HepG2 (cell line): ENCODE results near the gene CD83. TPM values are rescaled to one million over a fixed set of nuclear protein-coding genes. Genes with fewer than 3 reads are reported as not detected.

Experiments
- ATAC-seq: fragments of 200-7000 bp; cut with Tn5 transposase; 3 replicates; pipeline ENCODE4 v1.9.1; 2020; ENCODE audit warnings: mild to moderate bottlenecking, moderate library complexity
- BruUV-seq: library from RNA; stranded (reverse); fragments of 400-500 nt; replicated peaks from 2 replicates; lab custom pipeline; 2021; lab: Mats Ljungman, UMichigan
- CTCF ChIA-PET: fragments of 300-600 bp; formaldehyde crosslinking; extraction: SDS; loops from one replicate; lab custom pipeline; 2021; ENCODE audit warnings: low total read pairs, inconsistent platforms, low intra/inter-chr PET ratio; lab: Yijun Ruan, JAX
- POLR2A ChIA-PET: fragments of 350-600 bp; sonication (Branson Sonifier 250); formaldehyde crosslinking; loops from one replicate; lab custom pipeline; 2020; ENCODE audit warnings: antibody characterized with exemption, inconsistent platforms; lab: Yijun Ruan, JAX
- DNase-seq: peaks from one replicate; pipeline ENCODE4 v3.0.0-alpha.2; 2015; ENCODE audit warnings: low spot score
- FAIRE-seq: peaks from 3 replicates; lab custom pipeline; 2011; peaks lifted over from hg19 to GRCh38; lab: Jason Lieb, UNC
- H2AFZ ChIP-seq: one replicate; pipeline ENCODE4 v1.6.1; 2011; ENCODE audit warnings: low read length, inconsistent platforms
- H3K27ac ChIP-seq: fragments of 300-600 bp; 3 replicates; pipeline ENCODE4 v1.8.0; 2011; ENCODE audit warnings: mixed run types, mild to moderate bottlenecking, mixed read lengths, low read length, inconsistent platforms; ENCODE audit not compliant: insufficient read depth; ENCODE audit errors: extremely low read length
- H3K27me3 ChIP-seq, 2 experiments: fragments of 200-600 bp in 1 of 2; 2 replicates in 1 of 2; 3 replicates in 1 of 2; pipeline versions ENCODE4 v1.6.0 to v1.8.0; 2011; ENCODE audit warnings: low read length in 2 of 2, mild to moderate bottlenecking in 2 of 2, moderate library complexity in 2 of 2, inconsistent platforms in 1 of 2; ENCODE audit not compliant: insufficient read depth in 2 of 2, control insufficient read depth in 1 of 2
- H3K36me3 ChIP-seq, 2 experiments: fragments of 200-600 bp in 1 of 2; replicated peaks in 1 of 2; 2 replicates in 1 of 2; 3 replicates in 1 of 2; pipeline versions ENCODE4 v1.5.1 to v1.8.0; 2011; ENCODE audit warnings: low read length in 2 of 2, inconsistent platforms in 1 of 2; ENCODE audit not compliant: insufficient read depth in 2 of 2, control insufficient read depth in 1 of 2
- H3K4me1 ChIP-seq: 2 replicates; pipeline ENCODE4 v1.5.1; 2012; ENCODE audit warnings: low read length, inconsistent platforms; ENCODE audit not compliant: insufficient read depth
- H3K4me2 ChIP-seq: 2 replicates; pipeline ENCODE4 v1.6.0; 2011; ENCODE audit warnings: low read depth, low read length, inconsistent platforms
- H3K4me3 ChIP-seq, 3 experiments: fragments of 200-600 bp in 1 of 3; sonication (generic), shearing (Covaris generic) in 1 of 3; replicated peaks in 1 of 3; 2 replicates each; pipeline ENCODE4 v1.5.1; 2011 to 2016; ENCODE audit warnings: low read length in 3 of 3, inconsistent platforms in 2 of 3, low read depth in 2 of 3, mild to moderate bottlenecking in 2 of 3, control low read depth in 1 of 3, mixed read lengths in 1 of 3; ENCODE audit not compliant: insufficient read depth in 1 of 3
- H3K79me2 ChIP-seq: one replicate; pipeline ENCODE4 v1.6.1; 2011; ENCODE audit warnings: low read length, inconsistent platforms; ENCODE audit not compliant: insufficient read depth
- H3K9ac ChIP-seq: 2 replicates; pipeline ENCODE4 v1.6.0; 2011; ENCODE audit warnings: mild to moderate bottlenecking, low read depth, low read length, inconsistent platforms; ENCODE audit not compliant: insufficient read depth
- H3K9me3 ChIP-seq: 2 replicates; pipeline ENCODE4 v1.5.1; 2012; ENCODE audit warnings: mild to moderate bottlenecking, low read length
- H4K20me1 ChIP-seq: 2 replicates; pipeline ENCODE4 v1.6.0; 2011; ENCODE audit warnings: inconsistent platforms, mild to moderate bottlenecking, low read length, moderate library complexity; ENCODE audit not compliant: insufficient read depth
- BCL3 ChIP-seq: sonication (generic); formaldehyde crosslinking; IDR thresholded peaks from 2 replicates; pipeline ENCODE4 v1.5.1; 2020; ENCODE audit warnings: mild to moderate bottlenecking, missing genetic modification reagents, moderate library complexity
- ELF3 ChIP-seq: IDR thresholded peaks from 2 replicates; pipeline ENCODE4 v1.6.1; 2016; ENCODE audit warnings: missing genetic modification reagents, missing compliant biosample characterization
- JUND ChIP-seq: sonication (generic); formaldehyde crosslinking; IDR thresholded peaks from 2 replicates; pipeline ENCODE4 v1.8.0; 2022; ENCODE audit warnings: mild to moderate bottlenecking, missing genetic modification reagents
- KAT2B ChIP-seq: fragments of 150-350 bp; IDR thresholded peaks from 2 replicates; pipeline ENCODE4 v1.6.1; 2014; ENCODE audit warnings: low read depth, low read length, borderline replicate concordance
- KDM1A ChIP-seq: IDR thresholded peaks from 2 replicates; pipeline ENCODE4 v1.6.1; 2016; ENCODE audit warnings: missing compliant biosample characterization
- KDM5B ChIP-seq: sonication (generic); formaldehyde crosslinking; IDR thresholded peaks from 2 replicates; pipeline ENCODE4 v1.4.0; 2020; ENCODE audit warnings: missing genetic modification reagents, mild to moderate bottlenecking, borderline replicate concordance
- MLLT10 ChIP-seq: sonication (generic); formaldehyde crosslinking; IDR thresholded peaks from 2 replicates; pipeline ENCODE4 v1.4.0; 2020; ENCODE audit warnings: missing genetic modification reagents
- MZF1 ChIP-seq: sonication (generic); formaldehyde crosslinking; IDR thresholded peaks from 2 replicates; pipeline ENCODE4 v1.8.1; 2023; ENCODE audit warnings: mild to moderate bottlenecking, missing genetic modification reagents, borderline replicate concordance
- PHF5A ChIP-seq: IDR thresholded peaks from one replicate; pipeline ENCODE4 v1.6.1; 2018; ENCODE audit warnings: low read depth, missing genetic modification reagents; ENCODE audit not compliant: unreplicated experiment
- PRMT3 ChIP-seq: sonication (generic); formaldehyde crosslinking; IDR thresholded peaks from 2 replicates; pipeline ENCODE4 v1.8.1; 2022; ENCODE audit warnings: low read depth, mild to moderate bottlenecking, moderate library complexity, missing genetic modification reagents, borderline replicate concordance
- TBX3 ChIP-seq: fragments of 450-650 bp; IDR thresholded peaks from 2 replicates; pipeline ENCODE4 v1.6.1; 2017; ENCODE audit warnings: antibody characterized with exemption, mild to moderate bottlenecking, inconsistent platforms, borderline replicate concordance
- THAP7 ChIP-seq: sonication (generic); formaldehyde crosslinking; IDR thresholded peaks from 2 replicates; pipeline ENCODE4 v1.8.1; 2023; ENCODE audit warnings: mild to moderate bottlenecking, missing genetic modification reagents
- ZC3H4 ChIP-seq: sonication (generic); formaldehyde crosslinking; IDR thresholded peaks from 2 replicates; pipeline ENCODE4 v1.4.0; 2020; ENCODE audit warnings: missing genetic modification reagents, borderline replicate concordance
- ZMYM3 ChIP-seq: sonication (generic); formaldehyde crosslinking; IDR thresholded peaks from 2 replicates; pipeline ENCODE4 v1.5.1; 2020; ENCODE audit warnings: mild to moderate bottlenecking, missing genetic modification reagents
- ZNF136 ChIP-seq: sonication (generic); formaldehyde crosslinking; IDR thresholded peaks from 2 replicates; pipeline ENCODE4 v1.8.1; 2022; ENCODE audit warnings: low read depth, mild to moderate bottlenecking, moderate library complexity, missing genetic modification reagents
- ZNF558 ChIP-seq: sonication (generic); formaldehyde crosslinking; IDR thresholded peaks from 2 replicates; pipeline ENCODE4 v1.9.0; 2022; ENCODE audit warnings: mild to moderate bottlenecking, missing genetic modification reagents, borderline replicate concordance
- ZNF720 ChIP-seq: sonication (generic); formaldehyde crosslinking; IDR thresholded peaks from 2 replicates; pipeline ENCODE4 v1.4.0; 2020; ENCODE audit warnings: missing genetic modification reagents
- WGBS: methylation state at CpG from one replicate; pipeline ENCODE4 v1.1.6; 2017; ENCODE audit warnings: low lambda C conversion rate; 5-methylcytosine and 5-hydroxymethylcytosine counted together
- in situ Hi-C: cut with HindIII; loops from 2 replicates; pipeline ENCODE4 v1.10.0; 2017; ENCODE audit warnings: low pct_unique_long_range_greater_than_20kb; ENCODE audit not compliant: extremely low pct_ligation_motif_present
- intact Hi-C: fragments of 100-400 bp; cut with micrococcal nuclease; formaldehyde crosslinking; loops from one replicate; pipeline ENCODE4 v1.10.0; 2022; ENCODE audit not compliant: unreplicated experiment
- polyA plus RNA-seq, 8 experiments: library from polyadenylated mRNA; depleted of rRNA in 3 of 8; stranded (reverse) in 7 of 8; unstranded in 1 of 8; fragments of >200 nt; fragmentation: Illumina TruSeq in 4 of 8; extraction: Trizol in 4 of 8; gene quantifications; 2 replicates each; pipeline versions ENCODE4 v1.2.1 to v1.2.3, GENCODE V29; 2011 to 2016; ENCODE audit warnings: low read depth in 4 of 8, missing spikeins in 1 of 8, mixed read lengths in 1 of 8; ENCODE audit not compliant: insufficient read depth in 1 of 8
- total RNA-seq, 5 experiments: library from RNA; depleted of rRNA; stranded (reverse); fragments of >200 nt; fragmentation: Illumina TruSeq; extraction: Trizol; gene quantifications; 2 replicates each; pipeline ENCODE4 v1.2.3, GENCODE V29; 2016; ENCODE audit warnings: low read depth in 1 of 5

Gene CD83
- total and polyA plus RNA-seq, 2 of the 13 experiments (the other 11 are each of a cell fraction or from before 2014, with no cell fraction given), result 0.46 to 2.3 TPM

- CTCF ChIA-PET, result no interaction called here
- no peak overlapping the region for H3K4me3 ChIP-seq
- POLR2A ChIA-PET, result no interaction called here
- BruUV-seq, result no TSS peak
- FAIRE-seq, result no peak
- H3K4me2 ChIP-seq, result no peak overlapping the region
- no peak for DNase-seq
- H3K36me3 ChIP-seq, result no peaks in the 10 kb centered on the region
- H3K79me2 ChIP-seq, result no peaks in the 10 kb centered on the region
- no peak overlapping the region for H3K9ac ChIP-seq
- H3K27ac ChIP-seq, result no peak overlapping the region
- H3K4me1 ChIP-seq, result no peaks in the 10 kb centered on the region
- ATAC-seq, result no peak
- peaks cover 0 to 8% of the 10 kb centered on the region in 2 experiments; a peak in 2 of 5 replicates for H3K27me3 ChIP-seq
- TF ChIP-seq ZC3H4 (CRISPR knock-in tag) (no peak), PHF5A (CRISPR knock-in tag) (no peak), ELF3 (no peak), KDM5B (CRISPR knock-in tag) (no peak), MZF1 (CRISPR knock-in tag) (no peak), PRMT3 (no peak), ZNF558 (CRISPR knock-in tag) (no peak), JUND (CRISPR knock-in tag) (no peak)
- TF ChIP-seq, all 625 proteins: peak for 0
- WGBS, result 18% methylated on average over 4 of the region's 4 CpGs
- no peaks in the 10 kb centered on the region for H4K20me1 ChIP-seq
- in situ Hi-C loops (no loop called here), intact Hi-C loops (no loop called here)
- no peaks in the 10 kb centered on the region for H3K9me3 ChIP-seq
- no peak overlapping the region for H2AFZ ChIP-seq
These were observed 26.1 kb upstream of the CD83 start for GRCh38 chr6:14091339-14091978.

- BruUV-seq, result no TSS peak
- no peak overlapping the region for H3K4me3 ChIP-seq
- H3K4me2 ChIP-seq, result no peak overlapping the region
- ChIA-PET CTCF (no interaction called here), POLR2A (no interaction called here)
- H3K36me3 ChIP-seq, result no peaks in the 10 kb centered on the region
- in situ Hi-C loops (no loop called here), intact Hi-C loops (no loop called here)
- TF ChIP-seq ZNF136, result no peak
- TF ChIP-seq KAT2B, result no peak
- TF ChIP-seq TBX3, result no peak
- TF ChIP-seq ZMYM3 (CRISPR knock-in tag), result no peak
- no peak for TF ChIP-seq ZNF720
- TF ChIP-seq MLLT10 (CRISPR knock-in tag), result no peak
- no peak for TF ChIP-seq THAP7 (CRISPR knock-in tag)
- no peak for TF ChIP-seq BCL3 (CRISPR knock-in tag)
- TF ChIP-seq KDM1A (CRISPR knock-in tag), result no peak
- FAIRE-seq (no peak), DNase-seq (no peak), ATAC-seq (no peak)
- WGBS, result 51% methylated on average over 3 of the region's 3 CpGs
- H4K20me1 ChIP-seq, result no peaks in the 10 kb centered on the region
- H3K27me3 ChIP-seq, result peaks cover 0 to 8% of the 10 kb centered on the region in 2 experiments; a peak in 2 of 5 replicates
- no peak overlapping the region for H3K9ac ChIP-seq
- no peaks in the 10 kb centered on the region for H3K9me3 ChIP-seq
- H2AFZ ChIP-seq, result no peak overlapping the region
- no peak overlapping the region for H3K27ac ChIP-seq
- H3K4me1 ChIP-seq, result no peaks in the 10 kb centered on the region
- no peaks in the 10 kb centered on the region for H3K79me2 ChIP-seq
These were observed 25.3 kb upstream of the CD83 start for GRCh38 chr6:14092316-14092715.
